Measurements from ENCODE around the gene EEF1AKMT3. TPM values are rescaled to one million over a fixed set of nuclear protein-coding genes. Genes with fewer than 3 reads are reported as not detected.

EEF1AKMT3 gene
- total RNA-seq, 1 experiment from 2014 or later, result 5.0 TPM

- ChIA-PET POLR2A (interaction anchor here (0.6 to 1.2 kb wide), 3 partner anchors 9 to 392 kb away, joined by 3 to 6 read pairs (median 3); no protein-coding TSS in a partner anchor), RAD21 (ENCODE audit: low non-redundant PET in 1 of 2, low total read pairs in 2 of 2, uncharacterized antibody in 2 of 2, unreplicated experiment in 2 of 2) (interaction anchor here in 1 of 2 experiments (1.0 kb wide), 1 partner anchor 11 kb away, joined by 3 read pairs; the partner anchor contains the start of gene TSFM), CTCF (interaction anchor here (0.9 to 1.0 kb wide), 2 partner anchors 12 to 188 kb away, joined by 3 to 5 read pairs; no protein-coding TSS in a partner anchor)
- Histone ChIP-seq H3K79me2 (ENCODE audit: insufficient read depth, low read length) (peaks cover 25% of the 10 kb centered on the region), H3K9me3 (ENCODE audit: control insufficient read depth in 1 of 2, insufficient read depth in 1 of 2, low read depth in 1 of 2, low read length in 2 of 2) (no peaks in the 10 kb centered on the region), H3K27ac (ENCODE audit: low read depth, low read length) (peak overlapping the region; percentile 93), H3K4me2 (ENCODE audit: low read length) (peak overlapping the region; percentile 88), H3K4me3 (replicated peaks in 1 of 2; ENCODE audit: low read depth in 1 of 2, low read length in 2 of 2) (peak overlapping the region; percentile 91 to 97), H3K4me1 (ENCODE audit: control insufficient read depth in 1 of 2, insufficient read depth in 2 of 2, low read length in 2 of 2) (peaks cover 14 to 33% of the 10 kb centered on the region in 2 experiments), H3K9ac (ENCODE audit: low read length) (peak overlapping the region; percentile 97), H3K36me3 (ENCODE audit: control insufficient read depth in 1 of 2, insufficient read depth in 2 of 2, low read length in 2 of 2) (peaks cover 6 to 27% of the 10 kb centered on the region in 2 experiments; a peak in 3 of 4 replicates), H4K20me1 (ENCODE audit: insufficient read depth) (no peaks in the 10 kb centered on the region), H3K27me3 (ENCODE audit: insufficient read depth, low read length) (no peaks in the 10 kb centered on the region), H3K9me2 (ENCODE audit: insufficient read depth) (no peaks in the 10 kb centered on the region), H2AFZ (ENCODE audit: low read depth, low read length, poor library complexity, severe bottlenecking) (no peak overlapping the region)
- intact Hi-C loops (cut with micrococcal nuclease), result no loop called here
- peak; percentile 89 for DNase-seq (ENCODE audit: low read depth, low spot score)
- TSS peak; percentile 71 for BruUV-seq (replicated peaks)
- peak; percentile 73 for ATAC-seq
- TF ChIP-seq REST (IDR thresholded peaks at IDR 0.05; ENCODE audit: low read depth), result no peak
- TF ChIP-seq EGR1 (IDR thresholded peaks at IDR 0.05; ENCODE audit: low read depth), result no peak
- no peak for TF ChIP-seq SRF (IDR thresholded peaks at IDR 0.05; ENCODE audit: low read depth)
- TF ChIP-seq ATF3 (IDR thresholded peaks at IDR 0.05), result no peak
- TF ChIP-seq YY1 (IDR thresholded peaks at IDR 0.05; ENCODE audit: extremely low read depth, insufficient replicate concordance, low read depth, low read length), result no peak
- TF ChIP-seq CEBPB (IDR thresholded peaks at IDR 0.05; ENCODE audit: low read depth), result no peak
- no peak; the same call in 1 of the 2 replicates for TF ChIP-seq ZFX (IDR thresholded peaks at IDR 0.05)
- no peak for TF ChIP-seq FOSL1 (IDR thresholded peaks at IDR 0.05; ENCODE audit: low read depth)
- TF ChIP-seq ELF1 (IDR thresholded peaks at IDR 0.05; ENCODE audit: borderline replicate concordance, low read depth), result no peak
- no peak for TF ChIP-seq CBX3 (IDR thresholded peaks at IDR 0.05; ENCODE audit: low read depth)
- no peak for TF ChIP-seq RAD21 (IDR thresholded peaks at IDR 0.05; ENCODE audit: low read depth)
- TF ChIP-seq EZH2phosphoT487 (IDR thresholded peaks at IDR 0.05; ENCODE audit: borderline replicate concordance), result no peak
- no peak for TF ChIP-seq ZBTB33 (IDR thresholded peaks at IDR 0.05; ENCODE audit: extremely low read depth, insufficient replicate concordance, low read length)
- TF ChIP-seq TCF7L2 (IDR thresholded peaks at IDR 0.05; ENCODE audit: borderline replicate concordance, extremely low read depth, insufficient read depth, insufficient read length), result no peak
- TF ChIP-seq EZH2 (IDR thresholded peaks at IDR 0.05), result no peak
- TF ChIP-seq POLR2AphosphoS5 (IDR thresholded peaks at IDR 0.05; ENCODE audit: low read depth, low read length), result no peak
- TF ChIP-seq CTCF (IDR thresholded peaks at IDR 0.05 in 2 of 3, conservative IDR thresholded peaks at IDR 0.05 in 1 of 3; ENCODE audit: borderline replicate concordance in 1 of 3, insufficient read depth in 1 of 3, low read depth in 2 of 3, low read length in 2 of 3), result no peak
Measured at GRCh38 chr12:57771236-57771872, 1.1 kb upstream of the EEF1AKMT3 start.

All from HCT116 (cell line).